Panc1 (cell line): ENCODE results near the gene ADAMTS16. TPM values are rescaled to one million over a fixed set of nuclear protein-coding genes. Genes with fewer than 3 reads are reported as not detected.

ENCODE experiments used
- ATAC-seq: fragments of 200-7000 bp; cut with Tn5 transposase; 2 replicates; pipeline ENCODE4 v1.9.1; 2020; ENCODE audit warnings: mild to moderate bottlenecking, moderate library complexity
- BruUV-seq: library from RNA; stranded (reverse); fragments of 400-500 nt; replicated peaks from 2 replicates; lab custom pipeline; 2021; lab: Mats Ljungman, UMichigan
- CTCF ChIA-PET: fragments of 300-600 bp; sonication (Branson Sonifier 250); formaldehyde crosslinking; loops from one replicate; lab custom pipeline; 2022; ENCODE audit warnings: antibody characterized with exemption; lab: Charles Lee
- POLR2A ChIA-PET: fragments of 300-600 bp; sonication (Branson Sonifier 250); formaldehyde crosslinking; loops from one replicate; lab custom pipeline; 2022; ENCODE audit warnings: antibody characterized with exemption; lab: Charles Lee
- DNase-seq: peaks from one replicate; pipeline ENCODE4 v3.0.0-alpha.2; 2010; ENCODE audit warnings: low read depth, low spot score
- H3K27ac ChIP-seq: 2 replicates; pipeline ENCODE4 v1.5.1; 2011; ENCODE audit warnings: mild to moderate bottlenecking, low read length, inconsistent platforms
- H3K27me3 ChIP-seq: fragments of 200-500 bp; sonication (Bioruptor generic); 2 replicates; pipeline ENCODE4 v1.6.0; 2014; ENCODE audit warnings: low read length, inconsistent platforms; ENCODE audit not compliant: control insufficient read depth, insufficient read depth
- H3K36me3 ChIP-seq: fragments of 200-500 bp; sonication (Bioruptor generic); 2 replicates; pipeline ENCODE4 v1.5.1; 2014; ENCODE audit warnings: inconsistent platforms, mild to moderate bottlenecking, low read length, moderate library complexity; ENCODE audit not compliant: control insufficient read depth, insufficient read depth
- H3K4me1 ChIP-seq: 2 replicates; pipeline ENCODE4 v1.5.1; 2011; ENCODE audit warnings: inconsistent platforms, mild to moderate bottlenecking, low read length, moderate library complexity; ENCODE audit not compliant: control insufficient read depth, insufficient read depth
- H3K4me3 ChIP-seq, 2 experiments: 2 replicates each; pipeline ENCODE4 v1.5.1; 2011 to 2012; ENCODE audit warnings: low read depth in 2 of 2, low read length in 2 of 2, mild to moderate bottlenecking in 2 of 2, inconsistent platforms in 1 of 2, moderate library complexity in 1 of 2
- H3K9me3 ChIP-seq: fragments of 200-500 bp; sonication (Bioruptor generic); 2 replicates; pipeline ENCODE4 v1.5.1; 2014; ENCODE audit warnings: low read depth, mild to moderate bottlenecking, inconsistent platforms, low read length, moderate library complexity; ENCODE audit not compliant: control insufficient read depth, insufficient read depth
- CTCF ChIP-seq: fragments of 450-650 bp; IDR thresholded peaks from 2 replicates; pipeline ENCODE4 v1.5.1; 2017; ENCODE audit warnings: mild to moderate bottlenecking
- POLR2AphosphoS5 ChIP-seq: IDR thresholded peaks from 2 replicates; pipeline ENCODE4 v1.6.1; 2012; ENCODE audit warnings: mild to moderate bottlenecking, low read depth, low read length, moderate library complexity
- REST ChIP-seq, 2 experiments: IDR thresholded peaks; 2 replicates each; pipeline ENCODE4 v1.6.1; 2011 to 2012; ENCODE audit warnings: low read depth in 2 of 2, control low read depth in 1 of 2, low read length in 1 of 2, mild to moderate bottlenecking in 1 of 2, moderate library complexity in 1 of 2; ENCODE audit not compliant: insufficient read depth in 1 of 2
- SIN3A ChIP-seq: IDR thresholded peaks from 2 replicates; pipeline ENCODE4 v1.6.1; 2012; ENCODE audit warnings: low read depth, mild to moderate bottlenecking, low read length, moderate library complexity, borderline replicate concordance; ENCODE audit not compliant: insufficient read depth
- TCF7L2 ChIP-seq: IDR thresholded peaks from 2 replicates; pipeline ENCODE4 v1.6.1; 2011; ENCODE audit warnings: mild to moderate bottlenecking, low read depth, low read length, inconsistent platforms
- in situ Hi-C: cut with HindIII; loops from 2 replicates; pipeline ENCODE4 v1.10.0; 2016; ENCODE audit warnings: low sequenced_read_pairs, low pct_unique_long_range_greater_than_20kb
- intact Hi-C: fragments of 100-400 bp; cut with micrococcal nuclease; formaldehyde crosslinking; loops from one replicate; pipeline ENCODE4 v1.10.0; 2022; ENCODE audit not compliant: unreplicated experiment
- total RNA-seq: library from RNA; stranded (reverse); gene quantifications from one replicate; pipeline ENCODE4 v1.2.1, GENCODE V29; 2021; ENCODE audit not compliant: unreplicated experiment

ADAMTS16 gene
- total RNA-seq, 1 experiment from 2014 or later: 0.54 TPM

- H3K27ac ChIP-seq: no peak overlapping the region
- ChIA-PET CTCF (no interaction called here), POLR2A (no interaction called here)
- no peak for TF ChIP-seq CTCF
- TF ChIP-seq POLR2AphosphoS5: no peak
- no peak for TF ChIP-seq REST (IDR thresholded peaks at IDR 0.05; ENCODE audit: insufficient read depth in 1 of 2, low read depth in 2 of 2, low read length in 1 of 2)
- TF ChIP-seq TCF7L2: no peak
- no peak for TF ChIP-seq SIN3A
- in situ Hi-C loops: no loop called here
- no peaks in the 10 kb centered on the region for H3K27me3 ChIP-seq
- intact Hi-C loops: no loop called here
- ATAC-seq (no peak), DNase-seq (no peak)
- BruUV-seq: no TSS peak
- no peaks in the 10 kb centered on the region for H3K9me3 ChIP-seq
- no peak overlapping the region for H3K4me3 ChIP-seq
- H3K4me1 ChIP-seq: no peaks in the 10 kb centered on the region
- no peaks in the 10 kb centered on the region for H3K36me3 ChIP-seq
Observed at GRCh38 chr5:5318426-5319190, 178.5 kb downstream of the ADAMTS16 start.

- H3K4me1 ChIP-seq: no peaks in the 10 kb centered on the region
- H3K27me3 ChIP-seq: no peaks in the 10 kb centered on the region
- no peak overlapping the region for H3K4me3 ChIP-seq
- no peaks in the 10 kb centered on the region for H3K9me3 ChIP-seq
- CTCF ChIA-PET: no interaction called here
- BruUV-seq: no TSS peak
- intact Hi-C loops (no loop called here), in situ Hi-C loops (no loop called here)
- TF ChIP-seq SIN3A (no peak), POLR2AphosphoS5 (no peak), TCF7L2 (no peak), CTCF (no peak), REST (IDR thresholded peaks at IDR 0.05; ENCODE audit: insufficient read depth in 1 of 2, low read depth in 2 of 2, low read length in 1 of 2) (no peak)
- ATAC-seq (no peak), DNase-seq (no peak)
- H3K36me3 ChIP-seq: no peaks in the 10 kb centered on the region
- no peak overlapping the region for H3K27ac ChIP-seq
- POLR2A ChIA-PET: no interaction called here
Observed at GRCh38 chr5:5320062-5320805, 180.1 kb downstream of the ADAMTS16 start.
